PC-3 (cell line): ENCODE data around the gene CALHM1.

Experiments used
- CTCF ChIP-seq: fragments of 300-600 bp; sonication (generic); conservative IDR thresholded peaks from 2 replicates; pipeline ENCODE4 v1.5.1; 2017; ENCODE audit warnings: antibody characterized with exemption, low read depth, mild to moderate bottlenecking, low read length
- EZH2 ChIP-seq: fragments of 300-600 bp; sonication (generic); IDR thresholded peaks from one replicate; pipeline ENCODE4 v1.6.1; 2017; ENCODE audit warnings: antibody characterized with exemption, mild to moderate bottlenecking, low read length; ENCODE audit not compliant: unreplicated experiment

- TF ChIP-seq CTCF: no peak
- TF ChIP-seq EZH2: no peak
These were observed 11.5 kb downstream of the CALHM1 start for GRCh38 chr10:103447187-103447586.
